Glutamatergic neuron (in vitro differentiated cells): ENCODE results near the gene ENTPD2. TPM values are rescaled to one million over a fixed set of nuclear protein-coding genes. Genes with fewer than 3 reads are reported as not detected.
"Not testable (repeated sequence)": the region's sequence is repeated elsewhere in the genome, so short reads cannot be mapped to it uniquely, and the experiment has no call there.

Experiments used
- DNase-seq: peaks from one replicate; pipeline ENCODE4 v3.0.0; 2022
- H3K27ac Mint-ChIP-seq: one replicate; pipeline ENCODE4 v1.8.0; 2020; ENCODE audit warnings: mild to moderate bottlenecking, mixed read lengths, inconsistent platforms; ENCODE audit not compliant: unreplicated experiment
- H3K27me3 Mint-ChIP-seq: one replicate; pipeline ENCODE4 v1.8.0; 2020; ENCODE audit warnings: mild to moderate bottlenecking, moderate library complexity, mixed read lengths, inconsistent platforms; ENCODE audit not compliant: unreplicated experiment
- H3K36me3 Mint-ChIP-seq: one replicate; pipeline ENCODE4 v1.8.0; 2020; ENCODE audit warnings: mild to moderate bottlenecking, mixed read lengths, inconsistent platforms; ENCODE audit not compliant: unreplicated experiment
- H3K4me1 Mint-ChIP-seq: one replicate; pipeline ENCODE4 v1.8.0; 2020; ENCODE audit warnings: mild to moderate bottlenecking, low read depth, mixed read lengths, inconsistent platforms; ENCODE audit not compliant: unreplicated experiment
- H3K4me3 Mint-ChIP-seq: one replicate; pipeline ENCODE4 v1.8.0; 2020; ENCODE audit warnings: mild to moderate bottlenecking, mixed read lengths, inconsistent platforms; ENCODE audit not compliant: unreplicated experiment
- H3K9me3 Mint-ChIP-seq: one replicate; pipeline ENCODE4 v1.8.0; 2020; ENCODE audit warnings: mild to moderate bottlenecking, moderate library complexity, mixed read lengths, inconsistent platforms; ENCODE audit not compliant: unreplicated experiment
- total RNA-seq: library from RNA; stranded (reverse); fragmentation: NEBNext Ultra II Directional; extraction: Animal tissue kit (Norgen Biotek cat#: 25700); gene quantifications from one replicate; pipeline ENCODE4 v1.2.1, GENCODE V29; 2021; ENCODE audit not compliant: unreplicated experiment
- TF ChIP-seq, protein P1 (sequence below): fragments of 200-600 bp; sonication (generic); IDR thresholded peaks from one replicate; pipeline ENCODE4 v1.5.0; 2021; ENCODE audit not compliant: partially characterized antibody, unreplicated experiment

Gene ENTPD2
- total RNA-seq, 1 donor from 2014 or later: 0.69 TPM

DNA sequence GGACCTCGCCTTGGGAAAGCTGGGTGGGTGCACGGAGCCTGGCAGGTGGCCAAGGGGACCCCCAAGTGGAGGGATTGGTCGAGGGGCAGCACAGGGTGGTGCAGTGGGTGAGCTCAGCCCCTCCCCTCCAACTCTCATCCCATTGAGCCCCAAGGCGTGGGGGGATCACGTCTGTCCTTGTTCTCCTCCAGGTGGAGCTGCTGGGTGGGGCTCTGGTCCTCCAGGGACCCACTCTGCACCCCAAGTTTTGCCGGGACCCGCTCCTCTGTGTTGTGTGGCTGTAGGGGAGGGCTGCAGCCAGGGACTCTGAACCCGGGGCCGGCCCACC, 18.4 kb downstream of the ENTPD2 start:
- no peaks in the 10 kb centered on the region for H3K36me3 Mint-ChIP-seq
- H3K27me3 Mint-ChIP-seq: peaks cover 4% of the 10 kb centered on the region
- peaks cover 4% of the 10 kb centered on the region for H3K9me3 Mint-ChIP-seq
- H3K4me3 Mint-ChIP-seq: no peak overlapping the region
- no peak for DNase-seq
- peaks cover 2% of the 10 kb centered on the region for H3K4me1 Mint-ChIP-seq
- TF ChIP-seq, protein P1, sequence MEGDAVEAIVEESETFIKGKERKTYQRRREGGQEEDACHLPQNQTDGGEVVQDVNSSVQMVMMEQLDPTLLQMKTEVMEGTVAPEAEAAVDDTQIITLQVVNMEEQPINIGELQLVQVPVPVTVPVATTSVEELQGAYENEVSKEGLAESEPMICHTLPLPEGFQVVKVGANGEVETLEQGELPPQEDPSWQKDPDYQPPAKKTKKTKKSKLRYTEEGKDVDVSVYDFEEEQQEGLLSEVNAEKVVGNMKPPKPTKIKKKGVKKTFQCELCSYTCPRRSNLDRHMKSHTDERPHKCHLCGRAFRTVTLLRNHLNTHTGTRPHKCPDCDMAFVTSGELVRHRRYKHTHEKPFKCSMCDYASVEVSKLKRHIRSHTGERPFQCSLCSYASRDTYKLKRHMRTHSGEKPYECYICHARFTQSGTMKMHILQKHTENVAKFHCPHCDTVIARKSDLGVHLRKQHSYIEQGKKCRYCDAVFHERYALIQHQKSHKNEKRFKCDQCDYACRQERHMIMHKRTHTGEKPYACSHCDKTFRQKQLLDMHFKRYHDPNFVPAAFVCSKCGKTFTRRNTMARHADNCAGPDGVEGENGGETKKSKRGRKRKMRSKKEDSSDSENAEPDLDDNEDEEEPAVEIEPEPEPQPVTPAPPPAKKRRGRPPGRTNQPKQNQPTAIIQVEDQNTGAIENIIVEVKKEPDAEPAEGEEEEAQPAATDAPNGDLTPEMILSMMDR: peak; percentile 61
- no peak overlapping the region for H3K27ac Mint-ChIP-seq

DNA sequence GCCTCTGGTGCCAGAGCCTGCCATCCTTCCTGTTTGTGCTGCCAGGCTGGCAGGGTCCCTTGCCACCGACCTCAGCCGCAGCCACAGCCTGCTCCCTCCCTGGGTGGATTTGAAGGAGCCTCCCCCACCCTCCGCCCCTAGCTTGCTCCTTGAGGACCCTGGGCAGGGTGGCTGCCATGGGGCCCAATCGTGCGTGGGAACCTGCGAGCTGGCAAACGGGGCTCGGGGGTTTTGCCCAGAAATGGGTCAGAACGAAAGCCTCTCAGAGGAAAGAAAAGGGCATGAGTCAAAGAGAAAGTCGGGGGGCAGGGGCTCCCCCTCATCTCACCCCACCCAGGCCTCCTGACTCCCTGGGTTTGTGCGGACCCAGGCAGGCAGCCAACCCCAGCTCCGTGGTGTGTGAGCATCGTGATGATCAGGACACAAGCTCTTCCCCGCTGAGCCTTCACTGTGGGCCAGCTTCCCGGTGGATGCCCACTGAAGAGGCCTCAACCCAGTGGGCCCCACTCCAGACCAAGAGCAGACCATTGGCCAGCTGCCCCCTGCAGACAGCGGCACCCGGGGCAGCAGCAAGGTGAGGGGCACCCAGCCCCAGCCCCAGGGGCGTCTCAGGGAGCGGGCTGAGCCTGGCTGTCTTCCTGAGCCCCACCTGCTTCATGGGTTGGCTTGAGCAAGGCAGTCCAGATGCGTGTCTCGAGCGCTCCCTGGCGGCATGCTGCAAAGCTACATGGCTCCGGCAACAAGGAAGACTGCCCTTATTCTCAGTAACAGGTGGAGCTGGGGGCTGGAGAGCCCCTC, 19.0 kb downstream of the ENTPD2 start:
- peaks cover 4% of the 10 kb centered on the region for H3K27me3 Mint-ChIP-seq
- no peak overlapping the region for H3K4me3 Mint-ChIP-seq
- peaks cover 2% of the 10 kb centered on the region for H3K4me1 Mint-ChIP-seq
- DNase-seq: peak; percentile 93
- TF ChIP-seq, protein P1: peak; percentile 85
- H3K27ac Mint-ChIP-seq: no peak overlapping the region
- no peaks in the 10 kb centered on the region for H3K36me3 Mint-ChIP-seq
- H3K9me3 Mint-ChIP-seq: peaks cover 4% of the 10 kb centered on the region

DNA sequence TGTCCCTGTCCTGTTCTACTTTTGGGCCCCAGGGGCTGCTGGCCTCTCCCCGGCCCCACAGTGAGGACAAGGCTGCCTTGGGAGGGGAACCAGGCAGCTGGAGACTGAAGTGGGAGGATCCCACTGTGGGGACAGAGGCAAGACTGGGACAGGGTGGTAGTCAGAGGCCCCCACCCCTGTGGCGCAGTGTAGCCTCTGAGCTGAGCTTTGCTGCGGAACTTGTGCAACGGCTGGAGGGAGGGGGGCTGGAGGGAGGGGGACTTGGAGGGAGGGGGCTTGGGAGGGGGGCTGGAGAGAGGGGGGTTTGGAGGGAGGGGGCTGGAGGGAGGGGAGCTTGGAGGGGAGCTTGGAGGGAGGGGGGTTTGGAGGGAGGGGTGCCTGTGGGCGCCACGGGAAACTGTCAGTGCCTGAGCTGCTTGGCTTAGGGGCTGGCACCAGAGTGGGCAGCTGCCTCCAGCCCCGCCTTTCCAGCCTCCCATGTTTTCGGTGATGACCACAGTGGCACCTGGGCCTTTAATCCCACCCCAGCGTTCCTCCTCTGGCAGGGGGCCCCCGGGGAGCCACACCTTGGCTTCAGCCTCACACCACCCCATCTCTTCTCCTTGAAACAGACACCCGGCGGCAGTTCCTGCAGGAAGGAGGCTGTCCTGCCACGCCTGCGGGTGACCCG, 19.7 kb downstream of the ENTPD2 start:
- Mint-ChIP-seq H3K4me3 (no peak overlapping the region), H3K27ac (no peak overlapping the region), H3K9me3 (peaks cover 4% of the 10 kb centered on the region), H3K36me3 (no peaks in the 10 kb centered on the region), H3K4me1 (peaks cover 2% of the 10 kb centered on the region), H3K27me3 (peaks cover 10% of the 10 kb centered on the region)
- no peak for DNase-seq
- TF ChIP-seq, protein P1: no peak

DNA sequence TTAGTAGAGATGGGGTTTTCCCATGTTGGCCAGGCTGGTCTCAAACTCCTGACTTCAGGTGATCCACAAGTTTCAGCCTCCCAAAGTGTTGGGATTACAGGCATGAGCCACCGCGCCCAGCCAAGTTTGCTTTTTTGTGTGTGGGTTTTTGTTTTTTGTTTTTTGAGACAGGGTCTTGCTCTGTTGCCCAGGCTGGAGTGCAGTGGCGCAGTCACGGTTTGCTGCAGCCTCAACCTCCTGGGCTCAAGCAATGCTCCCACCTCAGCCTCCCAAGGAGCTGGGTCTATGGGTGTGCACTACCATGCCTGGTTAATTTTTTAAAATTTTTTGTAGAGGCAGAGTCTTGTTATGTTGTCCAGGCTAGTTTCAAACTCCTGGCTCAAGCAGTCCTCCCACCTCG, 20.4 kb downstream of the ENTPD2 start:
- H3K4me3 Mint-ChIP-seq: not testable (repeated sequence)

DNA sequence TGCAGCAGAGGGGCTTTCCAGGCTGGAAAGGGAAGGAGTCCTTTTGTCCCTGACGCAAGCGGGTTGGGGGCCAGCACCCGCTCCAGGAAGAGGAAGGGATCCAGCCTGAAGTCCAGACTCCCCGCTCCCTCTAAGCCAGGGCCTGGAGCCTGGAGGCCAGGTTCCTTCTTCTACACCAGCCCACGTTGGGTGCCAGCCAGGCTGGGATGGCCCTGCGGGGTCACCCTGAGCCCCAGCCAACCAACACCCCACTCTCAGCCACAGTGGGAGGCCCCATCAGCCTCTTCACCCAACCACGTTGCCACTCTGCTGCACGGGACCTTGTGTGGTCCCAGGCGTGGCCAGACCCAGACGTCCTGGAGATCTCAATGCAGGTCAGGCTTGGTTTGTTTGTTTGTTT, 21.0 kb downstream of the ENTPD2 start:
- Mint-ChIP-seq H3K9me3 (peaks cover 2% of the 10 kb centered on the region), H3K4me1 (peaks cover 2% of the 10 kb centered on the region), H3K4me3 (peak overlapping the region; percentile 9), H3K36me3 (no peaks in the 10 kb centered on the region), H3K27ac (no peak overlapping the region), H3K27me3 (peaks cover 10% of the 10 kb centered on the region)
- TF ChIP-seq, protein P1: no peak
- DNase-seq: no peak

More for the DNA sequence above, 20.4 kb downstream of the ENTPD2 start:
- DNase-seq, H3K9me3 Mint-ChIP-seq, H3K4me1 Mint-ChIP-seq, H3K27ac Mint-ChIP-seq, H3K36me3 Mint-ChIP-seq, H3K27me3 Mint-ChIP-seq: not testable (repeated sequence)
